Breast epithelium (tissue), 3 donors: Measurements from ENCODE around the gene PHACTR3.

ENCODE experiments used
- CTCF ChIP-seq, 3 donors: fragments of 450-650 bp; IDR thresholded peaks; one replicate each; pipeline ENCODE4 v1.5.1; 2016 to 2017; ENCODE audit warnings: antibody characterized with exemption in 3 of 3, mild to moderate bottlenecking in 3 of 3, moderate library complexity in 3 of 3
- POLR2AphosphoS5 ChIP-seq, 3 donors: sonication (generic); formaldehyde crosslinking; IDR thresholded peaks; one replicate each; pipeline ENCODE4 v1.6.1; 2017; ENCODE audit warnings: antibody characterized with exemption in 3 of 3

GRCh38 chr20:59572515-59572914 lies 31.8 kb upstream of the PHACTR3 start:
- TF ChIP-seq CTCF (IDR thresholded peaks at IDR 0.05) (no peak), POLR2AphosphoS5 (IDR thresholded peaks at IDR 0.05) (no peak)
